Astrocyte of the spinal cord (primary cell): Measurements from ENCODE around the gene PRTFDC1.

ENCODE experiments used
- DNase-seq: peaks from one replicate; pipeline ENCODE4 v3.0.0; 2011; ENCODE audit warnings: low read depth, low spot score
- H3K4me3 ChIP-seq: 2 replicates; pipeline ENCODE4 v1.5.1; 2011; ENCODE audit warnings: low read depth, mild to moderate bottlenecking, low read length, moderate library complexity
- in situ Hi-C: cut with HindIII; loops from 2 replicates; pipeline ENCODE4 v1.10.0; 2017; ENCODE audit warnings: low sequenced_read_pairs
- TF ChIP-seq, protein P1 (sequence below): IDR thresholded peaks from 2 replicates; pipeline ENCODE4 v1.5.1; 2012; ENCODE audit warnings: low read depth, mild to moderate bottlenecking, low read length, inconsistent platforms

The PRTFDC1 gene

GRCh38 chr10:24908793-24909423 is 43.5 kb downstream of the PRTFDC1 start:
- in situ Hi-C loops, result no loop called here
- DNase-seq, result peak; percentile 78
- TF ChIP-seq, protein P1, sequence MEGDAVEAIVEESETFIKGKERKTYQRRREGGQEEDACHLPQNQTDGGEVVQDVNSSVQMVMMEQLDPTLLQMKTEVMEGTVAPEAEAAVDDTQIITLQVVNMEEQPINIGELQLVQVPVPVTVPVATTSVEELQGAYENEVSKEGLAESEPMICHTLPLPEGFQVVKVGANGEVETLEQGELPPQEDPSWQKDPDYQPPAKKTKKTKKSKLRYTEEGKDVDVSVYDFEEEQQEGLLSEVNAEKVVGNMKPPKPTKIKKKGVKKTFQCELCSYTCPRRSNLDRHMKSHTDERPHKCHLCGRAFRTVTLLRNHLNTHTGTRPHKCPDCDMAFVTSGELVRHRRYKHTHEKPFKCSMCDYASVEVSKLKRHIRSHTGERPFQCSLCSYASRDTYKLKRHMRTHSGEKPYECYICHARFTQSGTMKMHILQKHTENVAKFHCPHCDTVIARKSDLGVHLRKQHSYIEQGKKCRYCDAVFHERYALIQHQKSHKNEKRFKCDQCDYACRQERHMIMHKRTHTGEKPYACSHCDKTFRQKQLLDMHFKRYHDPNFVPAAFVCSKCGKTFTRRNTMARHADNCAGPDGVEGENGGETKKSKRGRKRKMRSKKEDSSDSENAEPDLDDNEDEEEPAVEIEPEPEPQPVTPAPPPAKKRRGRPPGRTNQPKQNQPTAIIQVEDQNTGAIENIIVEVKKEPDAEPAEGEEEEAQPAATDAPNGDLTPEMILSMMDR, result no peak
- no peak overlapping the region for H3K4me3 ChIP-seq

GRCh38 chr10:24907956-24908355 is 44.5 kb downstream of the PRTFDC1 start:
- H3K4me3 ChIP-seq, result no peak overlapping the region
- TF ChIP-seq, protein P1, result no peak
- DNase-seq, result no peak
- in situ Hi-C loops, result no loop called here

GRCh38 chr10:24906372-24906771 is 46.0 kb downstream of the PRTFDC1 start:
- in situ Hi-C loops, result no loop called here
- DNase-seq, result no peak
- no peak overlapping the region for H3K4me3 ChIP-seq
- TF ChIP-seq, protein P1, result no peak

- H3K4me3 ChIP-seq, result no peak overlapping the region
- TF ChIP-seq, protein P1, result no peak
- DNase-seq, result no peak
- in situ Hi-C loops, result no loop called here
Observed at GRCh38 chr10:24904824-24905223, 47.6 kb downstream of the PRTFDC1 start.

DNA sequence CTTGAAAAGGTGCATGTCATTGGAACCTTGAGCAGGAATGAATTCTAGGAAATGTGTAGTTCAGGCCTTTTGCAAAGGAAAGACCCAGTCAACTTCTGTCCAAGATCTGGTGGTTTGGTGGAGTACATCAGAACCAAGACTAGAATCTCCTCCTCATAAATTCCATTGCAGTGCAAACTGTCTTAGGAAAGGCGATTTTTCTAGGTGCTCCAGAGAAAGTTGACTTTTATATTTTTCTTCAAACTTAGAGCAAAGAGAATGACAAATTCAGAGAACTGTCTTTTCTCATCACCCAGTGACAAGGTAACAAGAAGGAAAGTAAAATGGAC is 50.0 kb downstream of the PRTFDC1 start:
- TF ChIP-seq, protein P1, result no peak
- no peak overlapping the region for H3K4me3 ChIP-seq
- DNase-seq, result no peak
- in situ Hi-C loops, result no loop called here

DNA sequence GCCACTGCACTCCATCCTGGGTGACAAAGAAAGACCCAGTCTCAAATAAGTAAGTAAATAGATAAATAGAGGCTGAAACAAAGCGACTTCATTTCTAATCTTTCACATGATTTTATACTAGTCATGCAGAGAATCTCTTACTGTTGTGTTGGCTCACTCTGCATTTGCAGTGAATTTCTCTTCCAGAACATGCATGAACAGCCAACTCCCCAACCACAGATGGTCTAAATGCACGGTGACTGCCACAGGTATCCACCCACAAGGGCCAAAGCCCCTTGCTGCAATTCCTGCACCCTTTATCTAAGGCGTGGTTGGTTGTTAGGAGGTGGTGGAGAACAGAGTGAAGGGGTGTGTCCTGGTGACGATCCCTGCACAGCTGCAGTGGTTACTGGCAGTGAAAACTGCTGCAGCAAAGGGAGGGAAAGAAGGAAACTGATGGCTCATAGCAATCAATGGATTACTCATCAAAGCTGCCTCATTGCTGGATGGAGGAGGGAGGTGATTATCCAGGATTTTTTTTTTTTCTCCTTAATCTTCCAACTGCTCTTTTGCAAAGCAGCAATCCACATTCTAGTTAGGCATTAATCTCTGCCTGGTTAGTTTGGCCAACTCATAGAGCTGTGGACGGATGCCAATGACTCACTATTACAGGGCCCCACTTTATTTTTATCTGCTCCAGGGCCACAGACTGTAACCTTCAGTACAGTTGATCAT is 50.6 kb downstream of the PRTFDC1 start:
- TF ChIP-seq, protein P1, result no peak
- in situ Hi-C loops, result no loop called here
- H3K4me3 ChIP-seq, result no peak overlapping the region
- peak; percentile 96 for DNase-seq
